G401.6 (cell line): Measurements from ENCODE around the gene NT5DC1.

ENCODE experiments used
- FAIRE-seq: peaks from 2 replicates; lab custom pipeline; 2012; peaks lifted over from hg19 to GRCh38; lab: Jason Lieb, UNC

The NT5DC1 gene

DNA sequence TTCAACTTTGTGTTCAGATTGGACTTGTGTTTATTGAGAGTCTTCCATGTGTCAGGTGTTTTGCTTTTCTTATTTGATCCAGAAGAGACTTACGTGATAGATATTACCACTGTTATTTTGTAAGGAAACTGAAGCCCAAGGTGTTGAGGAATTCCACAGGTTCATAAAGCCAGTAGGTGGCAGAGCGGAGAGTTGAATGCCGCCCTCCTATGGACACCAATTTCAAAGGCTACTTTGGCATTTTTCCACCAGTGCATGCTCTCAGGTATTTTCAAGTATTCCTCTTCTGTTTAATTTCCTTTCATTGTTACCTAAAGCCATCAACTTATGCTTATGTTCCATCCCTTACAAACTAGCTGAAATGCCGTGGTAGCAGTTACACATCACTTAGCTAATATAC lies 39.3 kb downstream of the NT5DC1 start:
- FAIRE-seq: no peak

DNA sequence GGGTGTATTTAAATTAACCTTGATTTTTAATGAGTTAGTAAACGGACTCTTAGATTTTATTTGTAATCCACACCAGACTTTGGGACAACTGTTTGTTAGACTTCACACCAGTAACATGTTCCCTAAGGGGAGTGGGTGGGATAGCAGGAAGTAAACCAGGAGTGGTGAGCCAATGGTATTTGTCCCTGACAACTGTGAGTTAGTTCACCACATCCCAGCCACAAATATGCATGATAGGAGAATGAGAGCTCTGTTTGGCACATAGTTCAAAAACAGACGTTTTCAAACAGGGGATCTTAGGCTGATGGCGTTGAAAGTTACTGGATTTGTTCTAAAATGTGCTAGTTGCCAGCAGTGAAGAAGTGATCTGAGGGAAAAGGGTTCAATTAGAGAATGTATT lies 44.0 kb downstream of the NT5DC1 start:
- no peak for FAIRE-seq

DNA sequence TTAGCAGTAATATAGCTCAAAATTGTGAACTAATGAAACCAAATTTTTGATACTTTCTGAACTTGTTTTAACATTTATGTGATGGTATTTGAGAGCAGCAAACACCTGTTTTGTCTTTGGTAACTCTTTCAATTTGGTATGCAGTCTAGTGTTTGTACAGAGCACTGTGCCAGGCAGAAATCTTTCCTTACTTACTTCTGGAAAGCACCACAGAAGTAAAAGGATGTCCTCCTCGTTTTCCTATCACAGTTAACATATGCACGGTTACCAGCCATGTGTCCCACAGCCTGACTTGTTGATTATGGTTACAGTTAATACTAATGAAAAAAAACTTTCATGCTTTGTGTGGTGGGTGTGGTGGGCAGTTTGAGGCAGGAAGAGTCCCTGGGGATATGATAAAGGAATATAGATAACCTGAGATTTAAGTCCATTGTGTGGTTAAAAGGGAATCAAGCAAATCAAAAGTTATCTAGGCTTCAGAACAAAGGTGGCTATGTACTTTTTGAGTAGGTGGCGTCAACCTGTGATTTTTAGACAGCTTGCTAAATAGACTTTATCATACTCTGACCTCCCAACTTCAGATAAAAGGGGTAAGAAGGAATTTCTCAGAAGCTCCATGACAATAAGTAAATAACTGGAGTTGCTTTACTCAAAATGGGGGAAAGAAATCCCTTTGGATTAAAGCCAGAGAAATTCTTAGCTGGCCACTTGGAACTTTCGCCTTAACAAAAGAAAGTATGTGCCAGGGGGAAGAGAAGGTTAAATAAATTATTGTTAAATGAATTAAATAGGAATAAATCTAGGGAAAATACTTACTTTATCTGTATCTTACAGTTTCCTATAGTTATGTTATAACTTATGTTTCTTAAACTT lies 45.4 kb downstream of the NT5DC1 start:
- no peak for FAIRE-seq

DNA sequence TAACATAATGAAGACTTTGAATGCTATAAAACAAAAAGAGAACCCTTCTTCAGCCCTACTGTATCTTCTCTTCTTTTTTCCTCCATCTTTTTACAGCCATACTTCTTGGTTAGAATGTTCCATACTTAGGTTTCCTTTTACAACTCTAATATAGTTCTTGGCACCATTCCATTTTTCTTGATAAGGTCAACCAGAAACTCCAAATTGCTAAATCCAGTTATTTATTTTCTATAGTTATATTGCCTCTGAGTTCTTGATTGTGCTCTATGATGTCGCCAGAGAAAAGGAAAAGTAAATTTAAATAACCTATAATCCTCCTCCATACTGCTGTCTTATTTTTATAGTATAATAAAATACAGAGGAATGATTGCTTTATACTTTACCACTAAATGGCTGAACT lies 52.0 kb downstream of the NT5DC1 start:
- FAIRE-seq: no peak

DNA sequence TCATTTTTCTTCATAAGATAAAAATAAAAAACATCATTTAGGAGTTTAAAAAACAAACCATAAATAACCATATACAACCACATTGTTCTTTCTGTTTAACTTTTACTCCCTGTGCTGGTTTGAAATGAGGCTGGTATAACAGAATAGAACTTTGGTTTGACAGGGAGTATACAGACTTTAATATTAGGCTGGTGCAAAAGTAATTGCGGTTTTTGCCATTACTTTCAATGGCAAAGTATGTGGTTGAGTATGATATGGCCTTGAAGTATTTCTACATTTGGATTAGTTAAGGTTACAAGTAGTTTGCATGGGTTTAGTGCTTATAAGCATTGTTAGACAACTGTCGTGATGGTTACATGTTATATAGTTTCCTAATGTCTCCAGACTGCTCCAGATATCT lies 54.2 kb downstream of the NT5DC1 start:
- FAIRE-seq: no peak

DNA sequence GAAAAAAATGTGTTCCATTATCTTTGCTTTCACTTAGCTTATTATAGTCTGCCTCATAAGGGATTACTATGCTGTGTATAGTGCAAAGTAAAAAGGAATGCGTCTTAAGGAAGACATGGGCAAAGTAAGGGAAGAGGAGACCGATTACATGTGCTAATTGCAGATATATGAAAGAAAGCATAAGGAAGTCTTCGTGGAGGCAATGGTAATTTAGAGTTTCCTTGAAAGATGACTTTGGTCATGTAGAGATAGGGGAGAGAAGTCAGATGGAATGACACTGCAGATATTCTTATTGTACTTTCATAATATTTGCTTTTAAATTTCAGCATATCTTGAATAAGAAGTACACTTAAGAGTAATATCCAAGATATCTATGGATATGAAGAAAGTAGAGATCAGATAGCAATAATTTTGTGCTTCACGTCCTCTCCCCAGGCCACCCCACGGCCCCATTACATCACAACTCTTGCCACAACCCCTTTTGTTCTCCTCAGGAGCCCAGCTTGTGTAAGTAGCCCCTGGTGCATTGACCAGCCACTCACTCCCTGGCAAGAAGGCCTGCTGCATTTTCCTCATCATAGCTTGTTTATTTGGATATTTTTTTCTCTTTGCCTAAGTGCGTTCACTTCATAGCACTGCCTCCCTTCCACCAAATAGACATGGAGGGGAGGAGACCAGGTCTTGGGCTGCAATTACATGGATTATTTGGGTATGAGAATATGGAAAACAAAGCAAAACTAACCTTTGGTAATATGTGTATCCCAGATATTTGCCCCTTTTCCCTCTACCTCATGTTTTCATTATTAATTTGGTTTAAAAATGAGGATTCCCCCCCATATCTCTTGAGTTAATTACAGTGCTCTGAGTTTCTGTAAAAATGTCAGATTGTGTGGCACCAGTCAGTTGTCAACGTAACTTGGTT lies 56.0 kb downstream of the NT5DC1 start:
- FAIRE-seq: no peak

DNA sequence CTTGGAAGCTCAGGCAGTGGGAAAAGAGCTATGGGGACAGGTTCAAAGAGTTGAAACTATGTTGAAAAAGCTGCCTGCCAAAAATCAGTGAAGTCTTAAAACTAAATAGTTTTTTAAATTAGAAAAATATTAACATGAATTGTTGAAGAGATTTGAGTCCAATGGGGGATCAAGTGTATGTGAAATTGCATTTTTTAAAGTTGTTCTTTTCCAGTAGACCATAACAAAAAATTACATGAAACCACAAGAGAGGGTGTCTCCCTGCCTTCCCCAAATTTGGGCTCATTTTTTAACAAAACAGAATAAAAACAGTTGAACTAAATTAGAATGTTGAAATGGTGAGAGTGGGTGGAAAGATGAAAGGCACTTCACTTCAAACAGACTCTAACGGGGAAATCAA lies 56.7 kb downstream of the NT5DC1 start:
- FAIRE-seq: no peak

DNA sequence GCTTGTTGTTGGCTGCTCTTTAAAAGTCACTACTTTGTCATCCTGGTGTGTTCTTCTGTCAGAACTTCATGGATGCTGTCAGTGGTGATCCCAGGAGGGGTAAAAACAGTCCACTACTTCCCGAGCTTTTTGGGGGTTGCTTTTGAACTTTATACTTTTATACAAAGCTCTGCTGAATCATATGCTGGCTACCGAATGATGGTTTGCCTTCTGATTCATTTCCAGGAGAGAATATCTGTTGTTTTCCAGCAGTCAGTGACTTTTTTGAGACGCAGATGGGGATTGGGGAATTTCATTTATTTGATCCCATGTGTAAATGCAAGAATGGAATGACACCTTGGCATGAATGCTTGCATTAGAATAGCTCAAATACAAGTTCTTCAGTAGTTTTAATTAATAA lies 58.0 kb downstream of the NT5DC1 start:
- FAIRE-seq: no peak

DNA sequence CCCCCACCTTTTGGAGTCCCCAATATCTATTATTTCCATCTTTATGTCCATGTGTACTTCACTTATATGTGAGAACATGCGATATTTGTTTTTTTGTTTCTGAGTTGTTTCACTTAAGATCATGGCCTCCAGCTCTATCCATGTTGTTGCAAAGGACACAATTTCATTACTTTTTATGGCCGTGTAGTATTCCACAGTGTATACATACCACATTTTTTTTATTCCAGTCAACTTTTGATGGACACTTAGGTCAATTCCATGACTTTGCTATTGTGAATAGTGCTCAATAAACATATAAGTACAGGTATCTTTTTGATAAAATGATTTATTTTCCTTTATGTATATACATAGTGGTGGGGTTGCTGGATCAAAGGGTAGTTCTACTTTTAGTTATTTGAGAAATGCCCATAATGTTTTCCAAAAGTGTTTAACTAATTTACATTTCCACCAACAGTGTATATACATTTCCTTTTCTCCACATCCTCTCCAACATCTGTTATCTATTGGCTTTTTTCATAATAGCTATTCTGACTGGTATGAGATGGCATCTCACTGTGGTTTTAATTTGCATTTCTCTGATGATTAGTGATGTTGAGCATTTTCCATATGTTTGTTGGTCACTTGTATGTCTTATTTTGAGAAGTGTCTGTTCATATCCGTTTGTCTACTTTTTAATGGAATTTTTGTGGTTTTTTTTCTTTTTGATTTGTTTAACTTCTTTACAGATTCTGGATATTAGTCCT lies 59.3 kb downstream of the NT5DC1 start:
- FAIRE-seq: no peak

DNA sequence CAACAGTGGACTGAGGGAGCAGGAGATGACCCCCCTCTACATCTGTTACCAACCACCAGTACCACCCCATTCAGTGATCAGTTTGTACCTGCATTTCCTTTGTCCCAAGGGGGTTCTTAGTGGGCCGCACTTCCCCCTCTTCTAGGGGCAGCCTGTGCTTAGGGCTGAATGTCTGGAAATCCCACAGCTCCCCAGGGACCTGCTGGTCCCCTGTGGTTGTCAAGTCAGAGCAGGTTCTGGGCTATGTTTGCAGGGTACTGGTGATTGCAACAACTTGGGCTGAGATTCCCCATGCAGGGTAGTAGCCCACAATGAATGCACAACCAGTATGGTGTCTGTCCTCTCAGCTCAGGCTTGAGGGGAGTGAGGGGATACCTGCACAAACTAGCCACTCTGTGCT lies 64.9 kb downstream of the NT5DC1 start:
- FAIRE-seq: no peak

DNA sequence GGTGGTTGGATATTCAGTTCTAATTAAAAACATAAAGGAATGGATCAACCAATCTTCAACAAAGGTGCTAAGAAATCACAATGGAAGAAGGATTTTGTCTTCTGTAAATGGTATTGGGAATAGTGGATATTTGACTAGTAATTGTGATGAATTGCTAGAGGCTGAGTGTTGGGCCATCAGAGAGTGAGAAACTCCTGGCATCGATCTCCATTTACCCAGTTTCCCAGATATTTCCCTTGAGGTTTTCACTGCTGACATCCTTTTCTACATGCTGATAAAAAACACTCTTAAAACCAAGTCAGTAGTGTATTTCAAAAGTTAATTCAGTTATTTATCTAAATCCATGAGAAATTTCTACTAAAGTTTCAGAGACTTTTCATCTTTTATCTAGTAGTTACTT lies 65.7 kb downstream of the NT5DC1 start:
- no peak for FAIRE-seq

DNA sequence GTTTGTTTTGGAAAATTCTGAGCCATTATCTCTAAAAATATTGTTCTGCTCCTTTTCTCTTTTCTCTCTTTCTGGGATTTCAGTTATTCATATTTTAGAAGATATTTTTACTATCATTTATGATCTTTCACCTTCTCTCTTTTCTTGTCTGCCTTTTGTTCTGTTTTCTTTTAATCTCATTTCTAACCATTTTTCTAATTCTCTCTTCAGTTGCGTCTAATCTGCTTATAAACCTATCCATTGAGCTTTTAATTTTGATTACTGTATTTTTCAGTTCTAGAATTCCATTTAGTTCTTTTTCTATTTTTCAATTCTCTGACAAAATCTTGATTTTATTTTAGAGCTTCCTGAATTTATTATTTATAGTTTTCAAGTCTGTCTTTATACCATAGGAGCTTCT lies 67.5 kb downstream of the NT5DC1 start:
- FAIRE-seq: no peak

DNA sequence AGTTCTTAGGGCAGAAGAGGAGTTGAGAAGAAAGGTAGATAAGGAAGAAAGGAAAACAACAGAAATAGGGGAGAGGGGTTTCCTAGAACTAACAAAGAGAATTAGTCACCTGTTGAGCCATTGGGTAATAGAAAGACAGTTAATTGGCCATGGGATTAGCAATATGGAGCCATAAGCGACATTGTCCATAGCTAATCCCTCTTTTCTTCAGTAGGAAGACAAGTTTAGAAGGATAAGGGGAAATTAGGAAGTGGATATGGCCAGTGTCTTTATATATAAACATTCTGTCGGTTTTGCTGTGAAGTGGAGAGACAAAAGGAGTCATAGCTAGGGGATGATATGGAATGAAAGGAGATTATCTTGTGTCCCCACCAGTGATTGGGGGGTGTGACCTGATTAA lies 69.2 kb downstream of the NT5DC1 start:
- no peak for FAIRE-seq

DNA sequence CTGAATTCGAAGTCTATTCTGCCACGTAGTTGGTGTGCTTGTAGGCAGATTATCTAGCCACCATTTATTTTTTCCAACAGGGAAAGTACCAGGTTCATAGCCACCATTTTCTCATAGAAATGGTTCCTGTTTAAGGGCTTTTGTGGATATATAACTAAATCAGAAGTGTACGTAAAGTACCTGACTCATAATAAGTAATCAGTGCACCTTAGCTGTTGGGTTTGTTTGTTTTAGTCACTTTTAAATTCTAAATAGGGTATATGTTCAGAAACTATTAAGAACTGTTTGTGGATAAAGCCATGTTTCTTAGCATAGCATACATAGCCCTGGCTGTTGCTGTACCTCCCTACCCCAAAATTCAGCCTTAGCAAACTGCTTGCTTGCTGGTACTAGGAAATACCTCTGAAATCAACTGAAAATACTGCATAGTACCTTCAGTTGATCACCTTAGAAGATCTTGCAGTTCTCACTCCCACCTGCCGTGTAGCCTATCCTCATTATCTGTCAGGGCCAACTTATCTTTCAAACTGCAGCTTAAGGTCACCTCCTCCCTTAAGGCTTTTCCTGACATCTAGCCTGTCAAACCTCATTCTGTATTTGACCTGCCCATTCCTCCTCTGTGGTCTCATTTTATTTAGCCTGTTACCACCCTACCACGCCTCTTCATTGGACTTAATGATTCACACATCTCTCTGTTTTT lies 69.9 kb downstream of the NT5DC1 start:
- no peak for FAIRE-seq

DNA sequence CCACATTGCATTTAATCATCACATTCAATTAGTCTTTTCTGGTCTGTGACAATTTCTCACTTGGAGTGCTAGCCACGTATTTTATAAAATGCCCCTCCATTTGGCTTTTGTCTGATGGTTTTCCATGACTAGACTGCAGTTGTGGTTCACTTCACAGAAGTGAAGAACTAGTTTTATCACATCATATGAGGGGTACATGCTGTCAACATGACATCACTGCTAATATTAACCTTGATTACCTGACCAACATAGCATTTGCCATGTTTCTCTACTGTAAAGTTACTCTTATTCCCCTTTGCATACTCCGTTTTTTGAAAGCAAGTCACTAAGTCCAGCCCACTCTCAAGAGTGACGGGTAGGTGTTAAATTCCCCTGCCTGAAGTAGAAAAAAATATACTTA lies 73.3 kb downstream of the NT5DC1 start:
- no peak for FAIRE-seq

DNA sequence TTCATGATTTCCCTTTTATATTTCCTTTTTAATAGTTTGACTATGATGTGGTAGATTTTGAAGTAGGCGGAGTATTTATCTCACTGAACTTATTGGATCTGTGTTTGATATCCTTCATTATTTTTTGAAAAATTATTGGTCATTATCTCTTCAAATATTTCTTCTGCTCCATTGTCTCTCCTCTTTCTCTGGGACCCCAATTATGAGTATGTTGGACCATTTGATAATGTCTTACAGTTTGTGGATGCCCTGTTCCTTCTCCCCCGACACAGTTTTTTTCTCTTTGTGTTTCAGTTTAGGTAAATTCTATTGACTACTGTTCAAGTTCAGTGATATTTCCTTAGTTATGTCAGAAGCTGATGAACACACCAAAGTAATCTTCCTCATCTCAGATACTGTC lies 74.7 kb downstream of the NT5DC1 start:
- no peak for FAIRE-seq

DNA sequence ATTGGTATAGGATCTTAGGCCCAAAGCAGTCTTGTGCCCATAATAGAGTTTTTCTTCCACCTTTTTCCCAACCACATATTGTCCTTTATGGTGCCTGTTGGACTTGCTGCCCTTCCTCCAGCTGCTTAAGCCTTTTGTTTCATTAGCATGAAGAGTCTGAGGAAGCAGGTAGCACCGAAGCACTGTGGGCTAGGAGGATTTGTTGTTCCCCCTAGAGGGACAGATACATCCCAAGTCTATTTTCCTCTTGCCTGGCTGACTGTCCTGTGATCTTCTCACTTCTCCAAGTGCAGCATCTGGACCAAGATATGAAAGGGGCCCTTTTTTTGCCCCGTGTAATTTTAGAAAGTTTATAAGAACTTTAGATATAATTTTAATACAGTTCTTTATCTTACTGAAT lies 75.9 kb downstream of the NT5DC1 start:
- no peak for FAIRE-seq

DNA sequence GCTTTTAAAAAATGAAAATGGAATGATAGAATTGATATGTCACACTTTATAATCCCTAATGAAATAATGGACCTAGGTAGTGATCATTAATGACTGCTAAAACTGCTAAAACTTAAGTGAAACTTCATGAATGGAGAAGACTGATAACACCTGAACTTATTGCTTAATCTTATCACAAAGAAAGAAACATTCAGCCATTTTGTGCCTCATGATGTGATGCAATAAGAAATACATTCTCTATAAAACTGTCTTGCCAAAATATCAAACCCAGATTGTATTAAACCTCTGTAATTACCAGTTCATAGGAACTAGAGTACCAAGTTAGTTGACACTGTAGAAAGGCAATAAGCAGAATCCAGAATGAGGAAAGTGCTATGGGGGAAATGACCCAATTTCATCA lies 79.7 kb downstream of the NT5DC1 start:
- no peak for FAIRE-seq

DNA sequence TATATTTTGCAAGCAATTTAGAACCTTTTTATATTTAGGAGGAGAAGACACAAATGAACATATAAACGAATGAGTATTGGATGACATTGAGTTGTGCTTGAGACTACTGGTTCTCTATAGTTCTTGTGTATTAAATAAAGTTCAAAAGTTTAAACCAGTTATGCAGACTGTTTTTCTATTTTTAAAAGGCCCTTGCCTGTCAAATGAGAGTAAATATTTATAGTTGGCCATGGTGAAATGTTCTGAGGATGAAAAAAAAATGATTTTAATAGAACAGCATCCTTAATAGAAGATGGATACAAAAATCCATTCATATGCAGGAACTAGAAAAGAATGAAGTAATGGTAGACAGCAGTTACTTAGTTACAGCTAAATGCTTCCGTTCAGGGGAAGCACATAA lies 88.8 kb downstream of the NT5DC1 start:
- no peak for FAIRE-seq

DNA sequence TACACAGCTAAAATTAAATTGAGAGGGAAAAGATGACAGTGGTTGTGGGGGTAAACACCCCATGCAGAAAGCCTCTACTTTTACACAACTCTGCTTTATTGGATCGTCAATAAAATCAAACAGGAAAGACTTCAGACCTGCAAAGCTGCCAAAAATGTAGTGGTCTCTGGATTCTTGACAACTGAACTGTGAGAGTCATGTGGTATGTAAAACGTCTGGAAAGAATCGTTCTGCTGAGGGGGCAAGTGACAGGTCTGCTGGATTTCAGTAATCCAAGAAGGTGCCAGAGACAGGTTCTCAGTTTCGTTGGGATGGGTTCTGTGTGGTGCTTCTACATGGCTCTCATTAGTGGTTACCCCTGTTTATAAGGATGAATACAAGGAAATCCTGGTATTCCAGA lies 89.9 kb downstream of the NT5DC1 start:
- FAIRE-seq: no peak

DNA sequence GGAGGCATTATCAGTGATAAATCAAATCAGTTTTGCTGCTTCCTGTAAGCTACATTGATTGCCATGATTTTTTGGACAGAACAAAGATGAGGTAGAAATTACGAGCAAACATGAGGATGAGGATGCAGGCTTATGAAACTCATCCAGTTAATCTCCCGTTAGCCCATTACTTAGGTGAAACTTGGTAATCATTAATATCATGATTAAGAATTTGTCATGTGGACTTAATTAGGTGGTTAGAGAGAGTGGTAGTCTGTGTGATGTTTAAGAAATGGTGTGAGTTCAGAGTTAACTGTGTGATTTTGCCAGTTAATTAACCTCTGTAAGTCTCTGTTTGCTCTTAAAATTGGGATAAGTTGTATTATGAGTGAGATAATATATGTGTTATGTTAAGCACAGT lies 91.2 kb downstream of the NT5DC1 start:
- no peak for FAIRE-seq

DNA sequence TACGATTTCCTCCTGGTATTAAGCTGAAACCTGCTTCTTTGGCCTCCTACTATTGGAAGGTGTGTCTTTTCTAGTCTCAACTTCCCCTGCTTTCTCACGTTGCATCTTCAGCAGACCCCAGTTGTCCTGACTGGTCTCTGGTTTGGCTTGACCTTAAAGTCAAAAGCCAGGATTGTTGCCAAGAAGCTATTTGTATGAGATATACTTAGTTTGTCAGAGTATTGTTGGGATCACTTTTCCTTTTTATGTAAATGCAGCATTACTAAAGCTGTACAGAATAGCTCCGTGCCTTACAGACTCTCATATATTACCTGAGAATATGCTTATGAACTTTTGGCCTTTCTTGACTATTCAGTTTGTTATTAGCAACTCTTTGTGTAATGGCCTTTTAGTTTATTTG lies 92.1 kb downstream of the NT5DC1 start:
- FAIRE-seq: no peak
